KOPT-K1 (cell line): ENCODE measurements around the gene HPX.

ENCODE experiments used
- H3K27ac ChIP-seq: fragments of 200-600 bp; sonication (generic); 2 replicates; pipeline ENCODE4 v1.5.1; 2016; ENCODE audit warnings: antibody characterized with exemption, mild to moderate bottlenecking, low read depth, low read length; ENCODE audit not compliant: poor library complexity, severe bottlenecking
- H3K36me3 ChIP-seq: fragments of 200-600 bp; sonication (generic); 2 replicates; pipeline ENCODE4 v1.5.1; 2017; ENCODE audit warnings: antibody characterized with exemption, mild to moderate bottlenecking, low read length, moderate library complexity; ENCODE audit not compliant: insufficient read depth
- H3K9me3 ChIP-seq: fragments of 200-600 bp; sonication (generic); 2 replicates; pipeline ENCODE4 v1.5.1; 2017; ENCODE audit warnings: antibody characterized with exemption, low read length, mild to moderate bottlenecking; ENCODE audit not compliant: insufficient read depth, poor library complexity, severe bottlenecking

Gene HPX, protein sequence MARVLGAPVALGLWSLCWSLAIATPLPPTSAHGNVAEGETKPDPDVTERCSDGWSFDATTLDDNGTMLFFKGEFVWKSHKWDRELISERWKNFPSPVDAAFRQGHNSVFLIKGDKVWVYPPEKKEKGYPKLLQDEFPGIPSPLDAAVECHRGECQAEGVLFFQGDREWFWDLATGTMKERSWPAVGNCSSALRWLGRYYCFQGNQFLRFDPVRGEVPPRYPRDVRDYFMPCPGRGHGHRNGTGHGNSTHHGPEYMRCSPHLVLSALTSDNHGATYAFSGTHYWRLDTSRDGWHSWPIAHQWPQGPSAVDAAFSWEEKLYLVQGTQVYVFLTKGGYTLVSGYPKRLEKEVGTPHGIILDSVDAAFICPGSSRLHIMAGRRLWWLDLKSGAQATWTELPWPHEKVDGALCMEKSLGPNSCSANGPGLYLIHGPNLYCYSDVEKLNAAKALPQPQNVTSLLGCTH

DNA sequence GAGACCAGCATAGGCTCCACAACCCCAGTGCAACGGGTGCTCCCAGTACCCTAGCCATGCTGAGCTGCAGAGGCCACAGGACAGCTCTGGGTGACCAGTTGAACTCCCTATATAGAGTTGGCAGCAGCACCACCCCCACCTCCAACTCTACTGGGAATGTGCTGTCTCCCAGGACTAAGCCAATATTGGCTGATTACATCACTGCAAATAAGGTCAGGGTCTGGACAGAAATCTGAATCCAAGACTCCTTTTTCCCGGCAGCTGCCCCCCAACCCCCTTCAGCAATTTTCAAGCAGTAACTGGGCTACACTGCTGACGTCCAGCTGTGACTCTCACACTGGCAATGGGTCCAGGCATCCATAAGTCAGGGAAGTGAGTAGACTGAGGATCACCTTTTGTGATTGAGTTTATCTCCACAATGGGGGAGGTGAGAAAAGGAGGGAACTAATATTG is at the start of gene HPX:
HPX (minus strand) TSS at position 82 of the 453 bp plus-strand sequence; CDS start at position 58, 24 bp downstream.
- Histone ChIP-seq H3K9me3 (no peaks in the 10 kb centered on the region), H3K27ac (no peak within 1 kb of the TSS), H3K36me3 (no peaks in the 10 kb centered on the region)

DNA sequence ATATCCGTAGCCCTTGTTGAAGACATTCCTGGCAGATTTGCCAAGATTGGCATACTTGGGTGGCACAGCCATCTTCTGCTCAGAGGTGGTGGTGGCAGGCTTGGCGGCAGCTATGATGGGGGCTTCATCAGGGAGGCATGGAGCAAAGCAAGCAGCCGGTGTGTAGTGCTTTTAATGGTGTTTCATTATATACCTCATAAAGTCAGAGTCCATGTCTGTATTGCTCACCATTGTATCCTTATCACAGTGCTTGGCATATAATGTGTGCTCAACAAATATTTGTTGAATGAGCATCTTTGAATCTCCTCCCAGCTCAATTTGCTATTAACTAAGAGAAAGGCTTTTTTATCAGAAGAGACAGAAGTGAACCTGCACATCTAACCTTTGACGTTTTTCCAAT is 48.5 kb upstream of the HPX start:
- Histone ChIP-seq H3K27ac (no peak overlapping the region), H3K9me3 (no peaks in the 10 kb centered on the region), H3K36me3 (peaks cover 86% of the 10 kb centered on the region)

DNA sequence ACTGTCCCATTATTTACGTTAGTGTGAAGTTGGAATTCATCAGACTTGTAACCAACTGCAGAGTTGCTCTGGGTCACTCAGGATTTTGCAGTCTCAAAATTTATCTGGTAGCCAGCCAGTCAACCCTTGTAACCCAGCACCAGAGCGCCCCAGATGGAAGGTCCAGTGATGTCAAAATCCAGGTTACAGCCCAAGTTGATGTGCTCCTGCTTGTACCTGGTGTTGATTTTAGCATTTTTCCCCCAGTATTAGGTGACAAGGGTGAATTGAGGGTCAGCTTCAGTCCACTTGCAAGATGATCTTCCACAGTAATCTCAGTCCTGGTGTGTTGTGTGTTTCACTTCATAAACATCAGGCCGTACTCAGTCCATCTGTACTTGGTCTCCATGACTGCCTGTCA is 48.0 kb upstream of the HPX start:
- Histone ChIP-seq H3K36me3 (peaks cover 88% of the 10 kb centered on the region), H3K27ac (no peak overlapping the region), H3K9me3 (no peaks in the 10 kb centered on the region)

DNA sequence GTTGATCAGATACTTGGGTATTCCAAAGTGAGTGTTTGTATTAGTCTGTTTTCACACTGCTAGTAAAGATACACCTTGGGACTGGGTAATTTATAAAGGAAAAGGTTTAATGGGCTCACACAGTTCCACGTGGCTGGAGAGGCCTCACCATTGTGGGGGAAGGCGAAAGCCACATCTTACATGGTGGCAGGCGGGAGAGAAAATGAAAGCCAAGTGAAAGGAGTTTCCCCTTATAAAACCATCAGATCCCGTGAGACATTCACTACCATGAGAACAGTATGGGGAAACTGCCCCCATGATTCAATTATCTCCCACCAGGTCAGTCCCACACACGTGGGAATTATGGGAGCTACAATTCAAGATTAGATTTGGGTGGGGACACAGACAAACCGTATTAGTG is 47.6 kb upstream of the HPX start:
- H3K36me3 ChIP-seq: peaks cover 88% of the 10 kb centered on the region
- no peak overlapping the region for H3K27ac ChIP-seq
- no peaks in the 10 kb centered on the region for H3K9me3 ChIP-seq

DNA sequence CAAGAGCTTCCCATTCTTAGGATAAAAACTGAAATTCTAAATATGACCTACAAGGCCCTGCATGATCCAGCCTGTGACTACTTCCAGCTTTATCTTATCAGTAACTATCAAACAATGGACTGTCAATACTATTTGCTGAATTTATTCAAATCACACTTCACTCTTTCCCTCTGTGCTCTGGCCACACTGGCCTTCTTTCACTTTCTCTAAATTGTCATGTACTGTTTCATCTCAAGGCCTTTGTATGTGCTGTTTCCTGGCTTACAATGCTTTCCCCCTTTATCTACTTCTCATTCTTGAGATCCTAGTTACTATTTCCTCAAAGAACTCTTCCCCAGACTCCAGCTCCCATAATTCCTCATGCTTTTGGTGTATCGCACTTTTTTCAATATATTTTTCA is 46.2 kb upstream of the HPX start:
- H3K27ac ChIP-seq: no peak overlapping the region
- H3K9me3 ChIP-seq: no peaks in the 10 kb centered on the region
- peaks cover 89% of the 10 kb centered on the region for H3K36me3 ChIP-seq

DNA sequence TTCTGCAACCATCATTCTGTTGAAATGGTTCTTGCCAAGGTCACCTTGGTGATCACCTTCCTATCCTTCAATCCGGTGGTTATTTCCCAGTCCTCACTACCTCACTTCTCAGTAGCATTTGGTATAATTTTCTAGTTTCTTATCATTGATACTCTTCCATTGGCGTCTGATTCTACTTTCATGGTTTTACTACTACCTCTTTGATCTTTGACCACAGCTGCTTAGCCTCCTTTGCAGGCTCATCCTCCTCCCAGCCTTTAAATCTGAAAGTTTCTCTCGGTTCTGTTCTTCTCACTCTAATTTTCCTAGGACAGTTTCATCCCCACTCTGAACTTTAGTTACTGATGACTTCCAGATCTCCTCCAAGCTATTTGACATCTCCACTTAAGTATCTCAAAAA is 45.5 kb upstream of the HPX start:
- H3K9me3 ChIP-seq: no peaks in the 10 kb centered on the region
- H3K27ac ChIP-seq: no peak overlapping the region
- peaks cover 87% of the 10 kb centered on the region for H3K36me3 ChIP-seq

DNA sequence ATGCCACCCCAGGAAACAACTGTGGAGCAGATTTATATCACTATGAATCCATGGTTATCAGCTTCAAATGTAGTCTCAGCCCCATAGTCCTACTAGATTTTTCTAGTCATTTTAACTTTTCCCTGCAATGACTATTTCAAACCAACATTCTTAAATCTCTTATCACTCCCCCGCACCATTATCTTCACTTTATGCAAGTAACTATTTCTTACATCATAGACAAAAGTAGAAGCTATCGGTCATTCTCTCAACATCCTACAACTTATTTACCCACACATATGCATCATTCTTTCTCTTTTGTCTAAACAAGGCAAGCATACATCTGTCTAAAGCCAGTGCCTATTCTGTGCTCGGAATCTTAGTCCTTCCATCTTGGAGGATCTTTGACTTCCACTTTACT is 44.9 kb upstream of the HPX start:
- Histone ChIP-seq H3K9me3 (no peaks in the 10 kb centered on the region), H3K27ac (no peak overlapping the region), H3K36me3 (peaks cover 84% of the 10 kb centered on the region)

DNA sequence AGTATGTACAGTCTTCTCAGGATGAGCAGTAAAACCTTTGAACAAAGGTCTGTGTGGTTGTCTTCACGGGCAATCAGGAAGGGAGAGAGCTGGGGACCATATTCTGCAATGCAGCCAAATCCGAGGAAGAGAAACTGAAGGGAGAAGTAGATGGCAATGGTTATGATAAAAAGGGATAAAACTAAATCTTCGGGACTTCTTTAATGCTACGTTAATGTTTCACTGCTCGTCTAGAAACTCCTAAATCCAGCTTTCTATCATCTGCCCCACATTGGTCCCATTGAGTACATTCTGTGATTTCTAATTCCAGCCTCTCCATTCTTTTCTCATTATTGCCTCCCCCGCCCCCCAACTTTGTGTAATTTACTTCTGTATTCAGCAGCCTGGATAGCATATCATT is 42.2 kb upstream of the HPX start:
- no peaks in the 10 kb centered on the region for H3K9me3 ChIP-seq
- peaks cover 77% of the 10 kb centered on the region for H3K36me3 ChIP-seq
- no peak overlapping the region for H3K27ac ChIP-seq

DNA sequence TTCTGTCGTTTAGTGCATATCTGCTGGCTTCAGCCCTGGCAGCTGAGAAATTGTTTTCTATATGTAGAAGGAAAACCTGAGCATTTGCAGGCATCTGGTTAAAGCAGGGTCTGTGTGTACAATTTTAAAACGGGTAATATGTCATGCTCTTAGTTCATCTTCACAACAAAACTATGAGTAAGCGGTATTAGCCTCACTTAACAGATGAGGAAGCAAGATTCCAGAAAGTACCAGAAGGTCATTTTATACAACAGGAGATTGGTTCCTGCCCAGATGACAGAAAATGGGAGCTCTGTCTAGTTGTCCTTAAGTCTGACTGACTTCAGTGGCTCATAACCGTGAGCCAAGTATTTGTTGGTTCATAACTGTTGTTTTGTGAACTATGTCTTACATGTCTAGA is 41.7 kb upstream of the HPX start:
- Histone ChIP-seq H3K27ac (peak overlapping the region; percentile 82), H3K9me3 (no peaks in the 10 kb centered on the region), H3K36me3 (peaks cover 77% of the 10 kb centered on the region)

DNA sequence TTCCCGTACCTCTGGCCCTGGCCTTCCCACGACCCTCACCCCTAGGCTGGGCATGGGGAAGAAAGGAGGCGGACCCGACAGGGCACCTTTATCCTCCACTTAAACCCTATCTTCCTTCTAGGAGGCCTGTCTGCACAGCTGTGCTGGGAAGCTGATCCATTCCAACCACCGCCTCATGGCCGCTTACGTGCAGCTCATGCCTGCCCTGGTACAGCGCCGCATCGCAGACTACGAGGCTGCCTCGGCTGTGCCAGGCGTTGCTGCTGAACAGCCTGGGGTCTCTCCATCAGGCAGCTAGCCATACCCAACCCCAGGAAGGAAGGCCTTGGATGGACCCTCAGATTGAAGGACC is 41.1 kb upstream of the HPX start:
- no peaks in the 10 kb centered on the region for H3K9me3 ChIP-seq
- peaks cover 77% of the 10 kb centered on the region for H3K36me3 ChIP-seq
- peak overlapping the region; percentile 82 for H3K27ac ChIP-seq

DNA sequence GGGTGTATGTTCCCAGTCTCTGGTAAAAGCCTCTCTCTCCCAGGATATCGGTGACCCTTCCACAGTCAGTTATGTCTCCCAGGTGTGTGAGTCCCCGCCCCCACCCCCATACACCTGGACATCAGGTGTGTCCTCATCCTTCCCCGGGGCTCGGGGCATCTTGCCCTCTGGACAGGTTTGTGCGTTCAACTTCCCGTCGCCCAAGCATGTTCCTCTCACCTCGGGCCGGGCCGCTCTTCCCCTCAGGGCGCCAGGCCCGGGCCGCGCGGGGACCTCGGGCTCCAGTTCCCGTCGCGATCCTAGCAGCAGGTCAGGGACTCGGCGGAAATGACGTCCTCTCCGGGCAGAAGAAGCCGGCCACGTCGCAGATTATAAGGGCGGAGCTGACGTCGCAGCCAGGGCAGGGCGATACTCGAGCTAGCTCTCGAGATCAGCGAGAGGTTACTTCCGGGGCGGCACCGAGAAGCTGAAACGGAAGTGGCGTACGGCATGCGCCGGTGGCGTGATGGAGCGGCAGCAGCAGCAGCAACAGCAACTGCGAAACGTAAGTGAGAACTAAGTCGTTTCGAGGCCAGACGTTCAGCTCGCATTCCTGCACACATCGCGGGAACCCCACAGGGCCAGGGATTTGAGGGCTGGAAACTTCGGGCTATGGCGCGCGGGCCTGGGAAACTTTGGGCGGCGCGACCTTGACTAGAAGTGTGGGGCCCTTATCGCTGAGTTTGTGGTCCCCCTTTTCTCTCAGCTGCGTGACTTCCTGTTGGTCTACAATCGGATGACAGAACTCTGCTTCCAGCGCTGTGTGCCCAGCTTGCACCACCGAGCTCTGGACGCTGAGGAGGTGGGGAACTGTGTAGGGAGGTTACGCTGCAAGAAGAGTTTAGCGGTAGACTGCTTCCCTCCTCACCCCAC is 40.5 kb upstream of the HPX start, which contains the start of the genes ARFIP2 and TIMM10B:
ARFIP2 (minus strand) TSS at position 320 of the 912 bp plus-strand sequence. CDS start 910 bp downstream, outside the sequence.
TIMM10B (plus strand) TSS at position 490 of the 912 bp plus-strand sequence; CDS start at position 506, 16 bp downstream.
- Histone ChIP-seq H3K27ac (peak within 1 kb of the TSS; percentile 82), H3K9me3 (no peaks in the 10 kb centered on the region), H3K36me3 (peaks cover 76% of the 10 kb centered on the region)

DNA sequence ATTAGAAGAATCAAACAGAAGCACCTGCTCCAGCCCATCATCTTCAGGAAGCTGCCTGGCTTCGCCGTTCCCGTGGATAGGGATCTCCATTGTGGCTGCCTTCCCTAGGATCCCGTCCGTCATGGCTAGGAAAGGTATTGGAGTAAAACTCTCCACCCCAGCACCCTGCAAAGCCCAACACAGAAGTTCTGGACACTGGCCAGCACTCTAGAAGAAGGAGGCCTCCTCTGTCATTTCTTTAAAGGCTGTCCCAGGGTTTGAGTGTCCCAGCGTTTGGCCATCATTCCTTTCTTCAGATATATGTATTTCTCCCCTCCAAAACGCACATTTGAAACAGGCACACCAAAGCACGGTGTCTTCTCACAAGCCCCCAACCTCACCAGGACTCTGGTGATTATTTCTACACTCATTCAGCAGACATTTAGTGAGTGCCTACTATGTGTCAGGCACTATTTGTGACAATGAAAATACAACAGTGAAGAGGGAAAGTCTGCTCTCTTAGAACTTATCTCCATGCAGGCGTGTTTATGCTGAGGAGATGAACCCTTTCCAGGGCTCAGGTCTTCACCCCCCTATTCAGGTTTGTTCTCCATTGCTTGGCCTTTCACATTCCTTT is 39.6 kb upstream of the HPX start:
- peak overlapping the region; percentile 82 for H3K27ac ChIP-seq

DNA sequence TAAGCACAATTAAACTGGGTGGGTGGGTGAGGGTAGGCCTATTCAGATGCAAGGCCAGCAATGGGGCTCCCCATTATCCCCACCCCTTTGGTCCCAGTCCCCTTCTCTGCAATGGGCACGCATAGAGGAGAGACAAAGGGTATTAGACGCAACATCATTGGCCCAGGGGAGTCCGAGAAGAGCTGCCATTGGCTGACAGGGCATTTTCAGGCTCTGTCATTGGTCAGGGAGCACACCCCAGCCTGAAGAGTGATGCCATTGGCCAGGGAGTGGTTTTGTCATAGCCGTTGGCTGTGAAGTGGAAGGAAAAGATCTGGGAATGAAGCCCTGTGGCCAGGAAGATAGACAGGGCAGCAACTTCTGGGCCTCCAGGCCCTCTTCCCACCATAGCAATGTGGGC is 35.8 kb upstream of the HPX start:
- peaks cover 35% of the 10 kb centered on the region for H3K36me3 ChIP-seq
- H3K9me3 ChIP-seq: no peaks in the 10 kb centered on the region
- no peak overlapping the region for H3K27ac ChIP-seq

More for the DNA sequence above, 39.6 kb upstream of the HPX start:
- Histone ChIP-seq H3K36me3 (peaks cover 67% of the 10 kb centered on the region), H3K9me3 (no peaks in the 10 kb centered on the region)

DNA sequence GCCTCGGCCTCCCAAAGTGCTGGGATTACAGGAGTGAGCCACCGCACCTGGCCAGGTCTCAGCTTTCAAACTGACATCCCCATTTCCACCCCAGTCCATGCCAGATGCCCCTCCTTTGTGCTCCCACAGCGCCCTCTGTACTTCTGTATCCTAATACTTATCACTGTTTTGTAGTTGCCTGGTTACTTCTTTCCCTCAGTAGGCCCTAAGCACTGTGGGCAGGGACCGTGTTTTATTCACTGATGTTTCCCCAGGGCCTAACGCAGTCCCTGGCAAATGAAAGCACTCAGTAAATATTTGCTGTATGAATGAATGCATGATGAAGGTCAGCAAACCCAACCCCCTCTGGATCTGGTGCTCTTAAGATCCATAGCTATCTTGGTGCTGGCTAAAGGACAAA is 35.1 kb upstream of the HPX start:
- no peak overlapping the region for H3K27ac ChIP-seq
- no peaks in the 10 kb centered on the region for H3K9me3 ChIP-seq
- peaks cover 35% of the 10 kb centered on the region for H3K36me3 ChIP-seq
